Activated naive CD8-positive, alpha-beta T cell treated with anti-CD3 and anti-CD28 coated beads, Interleukin-2, amount 50 U/mL, for 24 hours (primary cell): Measurements from ENCODE around the gene HSD17B8.

Experiments used
- ATAC-seq: fragments of 150-1000 bp; cut with Tn5 transposase; one replicate; pipeline ENCODE4 v1.10.0; 2021
- DNase-seq: peaks from one replicate; pipeline ENCODE4 v3.0.0; 2021
- H3K27ac Mint-ChIP-seq: one replicate; pipeline ENCODE4 v1.8.0; 2021; ENCODE audit warnings: mild to moderate bottlenecking, mixed read lengths
- H3K27me3 Mint-ChIP-seq: one replicate; pipeline ENCODE4 v1.8.0; 2021; ENCODE audit warnings: mixed read lengths
- H3K36me3 Mint-ChIP-seq: one replicate; pipeline ENCODE4 v1.8.0; 2021; ENCODE audit warnings: low read depth, mixed read lengths
- H3K4me1 Mint-ChIP-seq: one replicate; pipeline ENCODE4 v1.8.0; 2021; ENCODE audit warnings: mixed read lengths
- H3K4me3 Mint-ChIP-seq: one replicate; pipeline ENCODE4 v1.8.0; 2021; ENCODE audit warnings: mild to moderate bottlenecking, moderate library complexity, mixed read lengths
- H3K9me3 Mint-ChIP-seq: one replicate; pipeline ENCODE4 v1.8.0; 2021; ENCODE audit warnings: mixed read lengths

HSD17B8 gene

GRCh38 chr6:33178755-33179475 is 25.5 kb upstream of the HSD17B8 start:
- Mint-ChIP-seq H3K4me3 (no peak overlapping the region), H3K27me3 (no peaks in the 10 kb centered on the region), H3K4me1 (peaks cover 13% of the 10 kb centered on the region), H3K27ac (no peak overlapping the region), H3K36me3 (peaks cover 14% of the 10 kb centered on the region), H3K9me3 (peaks cover 15% of the 10 kb centered on the region)
- no peak for DNase-seq
- ATAC-seq: no peak

GRCh38 chr6:33181141-33181540 is 23.3 kb upstream of the HSD17B8 start:
- no peak for ATAC-seq
- no peak overlapping the region for H3K4me3 Mint-ChIP-seq
- no peak for DNase-seq
- H3K27me3 Mint-ChIP-seq: no peaks in the 10 kb centered on the region
- peaks cover 16% of the 10 kb centered on the region for H3K4me1 Mint-ChIP-seq
- no peak overlapping the region for H3K27ac Mint-ChIP-seq
- peaks cover 15% of the 10 kb centered on the region for H3K9me3 Mint-ChIP-seq
- peaks cover 14% of the 10 kb centered on the region for H3K36me3 Mint-ChIP-seq

GRCh38 chr6:33183071-33183683 is 21.3 kb upstream of the HSD17B8 start:
- H3K4me1 Mint-ChIP-seq: peaks cover 16% of the 10 kb centered on the region
- DNase-seq (no peak), ATAC-seq (no peak)
- H3K4me3 Mint-ChIP-seq: peak overlapping the region; percentile 55
- H3K27ac Mint-ChIP-seq: peak overlapping the region; percentile 94
- peaks cover 14% of the 10 kb centered on the region for H3K36me3 Mint-ChIP-seq
- peaks cover 2% of the 10 kb centered on the region for H3K27me3 Mint-ChIP-seq
- H3K9me3 Mint-ChIP-seq: peaks cover 15% of the 10 kb centered on the region

- peaks cover 14% of the 10 kb centered on the region for H3K36me3 Mint-ChIP-seq
- H3K27ac Mint-ChIP-seq: no peak overlapping the region
- peaks cover 5% of the 10 kb centered on the region for H3K27me3 Mint-ChIP-seq
- H3K9me3 Mint-ChIP-seq: peaks cover 15% of the 10 kb centered on the region
- peaks cover 16% of the 10 kb centered on the region for H3K4me1 Mint-ChIP-seq
- ATAC-seq (no peak), DNase-seq (no peak)
- H3K4me3 Mint-ChIP-seq: no peak overlapping the region
Observed at GRCh38 chr6:33185190-33185589, 19.3 kb upstream of the HSD17B8 start.

DNA sequence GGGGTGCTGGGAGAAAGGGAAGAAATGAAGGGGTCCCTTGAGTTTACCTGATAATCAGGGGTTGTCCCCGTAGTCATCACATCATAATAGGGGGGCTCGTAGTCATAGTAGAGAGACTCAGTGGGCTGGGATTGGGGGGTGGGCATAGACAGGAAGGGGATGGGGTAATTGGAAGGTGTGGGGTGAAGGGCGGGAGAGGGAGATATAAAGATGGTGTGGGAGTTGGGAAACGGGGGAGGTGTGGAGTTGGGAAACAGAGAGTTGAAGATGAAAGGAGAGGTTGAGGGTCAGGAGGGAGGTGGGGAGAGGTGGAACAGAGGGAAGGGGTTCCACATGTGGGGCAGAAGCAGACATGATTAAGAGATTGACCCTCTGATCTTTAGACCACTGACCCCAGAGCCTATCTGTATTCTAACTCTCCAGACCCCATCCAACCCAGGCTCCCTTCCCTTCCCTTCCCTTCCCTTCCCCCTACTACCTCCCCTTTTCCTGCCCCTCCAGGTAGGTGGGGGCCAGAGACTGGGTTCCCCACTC is 18.7 kb upstream of the HSD17B8 start:
- ATAC-seq (no peak), DNase-seq (no peak)
- Mint-ChIP-seq H3K4me1 (peaks cover 16% of the 10 kb centered on the region), H3K4me3 (no peak overlapping the region), H3K36me3 (peaks cover 14% of the 10 kb centered on the region), H3K9me3 (peaks cover 15% of the 10 kb centered on the region), H3K27ac (no peak overlapping the region), H3K27me3 (peaks cover 8% of the 10 kb centered on the region)

DNA sequence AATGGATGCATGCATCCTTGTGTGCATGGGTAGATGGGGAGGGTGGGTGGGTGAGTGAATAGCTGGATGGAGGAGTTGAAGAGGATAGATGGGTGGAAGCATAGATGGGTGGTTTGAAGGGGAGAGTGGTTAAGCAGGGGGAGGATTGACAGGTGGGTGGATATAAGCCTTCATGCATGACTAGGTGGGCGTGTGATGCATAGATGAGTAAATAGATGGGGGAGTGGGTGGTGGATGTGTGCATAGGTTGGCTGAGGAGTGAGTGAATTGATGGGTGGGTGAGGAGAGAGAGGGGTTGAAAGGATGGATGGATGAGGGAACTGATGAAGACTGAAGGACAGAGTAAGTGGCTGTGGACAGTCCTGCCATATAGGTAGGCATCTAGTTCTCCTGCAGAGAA is 16.6 kb upstream of the HSD17B8 start:
- Mint-ChIP-seq H3K27ac (no peak overlapping the region), H3K4me1 (peaks cover 23% of the 10 kb centered on the region), H3K27me3 (peaks cover 19% of the 10 kb centered on the region), H3K36me3 (peaks cover 11% of the 10 kb centered on the region), H3K9me3 (peaks cover 12% of the 10 kb centered on the region), H3K4me3 (no peak overlapping the region)
- ATAC-seq (no peak), DNase-seq (no peak)

DNA sequence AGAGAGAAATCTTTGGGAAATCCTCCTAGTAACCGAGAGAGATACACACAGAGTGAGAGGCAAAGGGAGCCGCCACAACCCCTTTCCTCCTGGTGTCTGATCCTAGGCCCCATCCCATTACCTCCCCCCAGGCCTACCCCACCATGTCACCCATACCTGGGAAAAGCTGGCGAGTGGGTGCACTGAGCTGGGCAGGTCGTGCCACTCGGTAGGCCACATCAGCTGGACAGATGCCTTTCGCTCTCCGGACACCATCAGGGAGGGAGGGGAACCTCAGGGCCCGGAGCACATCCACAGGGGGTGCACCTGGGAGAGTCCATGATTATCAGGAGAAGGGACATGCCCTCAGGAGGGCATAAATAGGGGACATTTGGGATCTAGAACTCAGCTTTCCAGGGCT is 15.3 kb upstream of the HSD17B8 start:
- peaks cover 20% of the 10 kb centered on the region for H3K4me1 Mint-ChIP-seq
- H3K36me3 Mint-ChIP-seq: peaks cover 2% of the 10 kb centered on the region
- ATAC-seq (no peak), DNase-seq (no peak)
- H3K4me3 Mint-ChIP-seq: no peak overlapping the region
- H3K27ac Mint-ChIP-seq: peak overlapping the region; percentile 42
- H3K9me3 Mint-ChIP-seq: no peaks in the 10 kb centered on the region
- H3K27me3 Mint-ChIP-seq: peaks cover 20% of the 10 kb centered on the region

- H3K9me3 Mint-ChIP-seq: no peaks in the 10 kb centered on the region
Observed at GRCh38 chr6:33189625-33190448, 14.6 kb upstream of the HSD17B8 start.

DNA sequence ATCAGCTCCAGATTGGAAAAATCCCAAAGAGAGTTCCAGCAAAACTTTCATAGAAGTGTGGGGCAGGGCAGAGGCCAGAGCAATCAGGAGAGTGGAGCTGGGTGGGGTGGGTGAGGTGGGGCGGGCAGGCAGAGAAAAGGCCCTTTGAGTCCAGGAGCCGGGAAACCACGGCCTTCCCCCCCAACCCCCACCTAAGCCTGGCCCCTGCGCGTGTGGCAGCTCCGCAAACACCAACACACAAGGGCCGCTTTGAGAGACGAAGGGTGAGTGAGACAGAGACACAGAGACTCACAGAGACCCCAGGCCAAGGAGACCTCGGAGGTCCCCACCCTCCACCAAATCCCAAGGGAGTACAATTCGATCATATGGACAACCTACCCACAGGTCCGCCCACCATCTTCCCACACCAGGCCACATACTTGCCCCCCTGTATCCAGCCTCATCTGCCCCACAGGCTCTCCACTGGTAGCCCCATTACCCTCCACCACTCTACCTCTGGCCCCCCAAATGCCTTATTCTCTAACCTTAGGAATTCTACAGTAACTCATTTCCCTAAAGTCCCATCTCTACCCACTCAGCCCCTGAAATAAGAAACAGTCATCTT is 13.8 kb upstream of the HSD17B8 start:
- no peak for ATAC-seq
- peaks cover 20% of the 10 kb centered on the region for H3K27me3 Mint-ChIP-seq
- H3K9me3 Mint-ChIP-seq: no peaks in the 10 kb centered on the region
- H3K36me3 Mint-ChIP-seq: peaks cover 9% of the 10 kb centered on the region
- DNase-seq: no peak
- peak overlapping the region; percentile 40 for H3K27ac Mint-ChIP-seq
- peaks cover 21% of the 10 kb centered on the region for H3K4me1 Mint-ChIP-seq
- H3K4me3 Mint-ChIP-seq: no peak overlapping the region

More at GRCh38 chr6:33189625-33190448, 14.6 kb upstream of the HSD17B8 start:
- ATAC-seq (no peak), DNase-seq (no peak)
- H3K27me3 Mint-ChIP-seq: peaks cover 20% of the 10 kb centered on the region
- peaks cover 6% of the 10 kb centered on the region for H3K36me3 Mint-ChIP-seq
- H3K4me3 Mint-ChIP-seq: no peak overlapping the region
- H3K27ac Mint-ChIP-seq: no peak overlapping the region
- peaks cover 21% of the 10 kb centered on the region for H3K4me1 Mint-ChIP-seq

GRCh38 chr6:33191383-33192104 is 12.9 kb upstream of the HSD17B8 start:
- H3K27ac Mint-ChIP-seq: no peak overlapping the region

GRCh38 chr6:33192105-33192646 is 12.3 kb upstream of the HSD17B8 start, which contains the start of gene COL11A2:
Gene COL11A2, minus strand, starts transcription at chr6:33192467. Its CDS starts 227 bp downstream, at chr6:33192240.
- peaks cover 18% of the 10 kb centered on the region for H3K36me3 Mint-ChIP-seq

More at GRCh38 chr6:33191383-33192104, 12.9 kb upstream of the HSD17B8 start:
- ATAC-seq (no peak), DNase-seq (no peak)
- Mint-ChIP-seq H3K27me3 (peaks cover 20% of the 10 kb centered on the region), H3K36me3 (peaks cover 17% of the 10 kb centered on the region), H3K4me1 (peaks cover 21% of the 10 kb centered on the region), H3K9me3 (no peaks in the 10 kb centered on the region), H3K4me3 (no peak overlapping the region)

GRCh38 chr6:33192671-33193602 is 11.5 kb upstream of the HSD17B8 start:
- Mint-ChIP-seq H3K4me3 (peak overlapping the region; percentile 69), H3K9me3 (no peaks in the 10 kb centered on the region), H3K4me1 (peaks cover 30% of the 10 kb centered on the region), H3K36me3 (peaks cover 18% of the 10 kb centered on the region), H3K27ac (no peak overlapping the region), H3K27me3 (peaks cover 18% of the 10 kb centered on the region)
- ATAC-seq (no peak), DNase-seq (no peak)

More at GRCh38 chr6:33192105-33192646, 12.3 kb upstream of the HSD17B8 start, which contains the start of gene COL11A2:
- H3K9me3 Mint-ChIP-seq: no peaks in the 10 kb centered on the region
- no peak for DNase-seq
- peak within 1 kb of the TSS; percentile 69 for H3K4me3 Mint-ChIP-seq
- H3K27ac Mint-ChIP-seq: no peak within 1 kb of the TSS
- H3K4me1 Mint-ChIP-seq: peaks cover 23% of the 10 kb centered on the region
- H3K27me3 Mint-ChIP-seq: peaks cover 20% of the 10 kb centered on the region
- no peak for ATAC-seq
